Activated T-helper 2 cell treated with anti-CD3 and anti-CD28 coated beads, Interferon-gamma antibody, Interleukin-2, Interleukin-4, amounts not matched to agents 10 μg/mL and 5 μg/mL and 100 μg/mL, durations not matched to agents 14 hours and 24 hours and 36 hours (primary cell): ENCODE data around the gene CD163. TPM values are rescaled to one million over a fixed set of nuclear protein-coding genes. Genes with fewer than 3 reads are reported as not detected.
"Not testable (repeated sequence)": the region's sequence is repeated elsewhere in the genome, so short reads cannot be mapped to it uniquely, and the experiment has no call there.

ENCODE experiments used
- DNase-seq: peaks from one replicate; pipeline ENCODE4 v3.0.0; 2021; ENCODE audit warnings: low spot score
- H3K27ac Mint-ChIP-seq: one replicate; pipeline ENCODE4 v1.8.0; 2021; ENCODE audit warnings: mixed read lengths
- H3K27me3 Mint-ChIP-seq: one replicate; pipeline ENCODE4 v1.8.0; 2021; ENCODE audit warnings: low read depth, mixed read lengths
- H3K36me3 Mint-ChIP-seq: one replicate; pipeline ENCODE4 v1.8.0; 2021; ENCODE audit warnings: low read depth, mixed read lengths
- H3K4me1 Mint-ChIP-seq: one replicate; pipeline ENCODE4 v1.8.0; 2021; ENCODE audit warnings: low read depth, mixed read lengths
- H3K4me3 Mint-ChIP-seq: one replicate; pipeline ENCODE4 v1.8.0; 2021; ENCODE audit warnings: low read depth, mild to moderate bottlenecking, moderate library complexity, mixed read lengths
- H3K9me3 Mint-ChIP-seq: one replicate; pipeline ENCODE4 v1.8.0; 2021; ENCODE audit warnings: mixed read lengths
- intact Hi-C: fragments of 100-400 bp; cut with micrococcal nuclease; formaldehyde crosslinking; loops from one replicate; pipeline ENCODE4 v1.15.1; 2023
- total RNA-seq: library from RNA; stranded (reverse); gene quantifications from 2 replicates; pipeline ENCODE4 v1.2.3, GENCODE V29; 2022

Gene CD163
- total RNA-seq, 1 donor from 2014 or later: not detected

GRCh38 chr12:7441216-7441615, 62.4 kb downstream of the CD163 start:
- Mint-ChIP-seq H3K4me1 (peaks cover 3% of the 10 kb centered on the region), H3K4me3 (no peak overlapping the region), H3K9me3 (no peaks in the 10 kb centered on the region), H3K27me3 (peaks cover 47% of the 10 kb centered on the region), H3K36me3 (no peaks in the 10 kb centered on the region), H3K27ac (no peak overlapping the region)
- intact Hi-C loops: no loop called here
- no peak for DNase-seq

GRCh38 chr12:7439579-7440505, 63.7 kb downstream of the CD163 start:
- Mint-ChIP-seq H3K27ac (no peak overlapping the region), H3K4me3 (peak overlapping the region; percentile 74), H3K9me3 (no peaks in the 10 kb centered on the region), H3K4me1 (peaks cover 3% of the 10 kb centered on the region), H3K27me3 (peaks cover 40% of the 10 kb centered on the region), H3K36me3 (no peaks in the 10 kb centered on the region)
- peak; percentile 17 for DNase-seq
- intact Hi-C loops: no loop called here

- intact Hi-C loops, H3K4me1 Mint-ChIP-seq, H3K36me3 Mint-ChIP-seq, H3K4me3 Mint-ChIP-seq, H3K9me3 Mint-ChIP-seq, H3K27ac Mint-ChIP-seq, DNase-seq: not testable (repeated sequence)
- peaks cover 32% of the 10 kb centered on the region for H3K27me3 Mint-ChIP-seq
Measured at GRCh38 chr12:7438291-7438995, 65.1 kb downstream of the CD163 start.

DNA sequence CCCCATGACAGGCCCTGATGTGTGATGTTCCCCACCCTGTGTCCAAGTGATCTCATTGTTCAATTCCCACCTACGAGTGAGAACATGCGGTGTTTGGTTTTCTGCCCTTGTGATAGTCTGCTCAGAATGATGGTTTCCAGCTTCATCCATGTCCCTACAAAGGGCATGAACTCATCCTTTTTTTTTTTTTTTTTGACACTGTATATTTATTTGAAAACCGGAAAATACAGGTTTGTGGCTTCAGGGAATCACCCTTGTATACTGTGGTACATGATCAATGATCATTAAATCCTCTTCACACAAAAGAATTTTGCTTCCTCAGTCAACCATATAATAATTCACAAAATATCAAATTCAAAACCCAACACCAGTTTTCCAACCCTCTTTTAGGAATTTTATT, 66.1 kb downstream of the CD163 start:
- intact Hi-C loops, H3K27ac Mint-ChIP-seq, H3K36me3 Mint-ChIP-seq, H3K4me3 Mint-ChIP-seq, DNase-seq, H3K9me3 Mint-ChIP-seq, H3K4me1 Mint-ChIP-seq: not testable (repeated sequence)
- peaks cover 30% of the 10 kb centered on the region for H3K27me3 Mint-ChIP-seq

- H3K27ac Mint-ChIP-seq: no peak overlapping the region
- DNase-seq: no peak
- no peak overlapping the region for H3K4me3 Mint-ChIP-seq
- peaks cover 22% of the 10 kb centered on the region for H3K27me3 Mint-ChIP-seq
- H3K4me1 Mint-ChIP-seq: peaks cover under 1% of the 10 kb centered on the region
- no peaks in the 10 kb centered on the region for H3K36me3 Mint-ChIP-seq
- no peaks in the 10 kb centered on the region for H3K9me3 Mint-ChIP-seq
- intact Hi-C loops: no loop called here
Measured at GRCh38 chr12:7434670-7435069, 68.9 kb downstream of the CD163 start.

GRCh38 chr12:7433276-7433822, 70.2 kb downstream of the CD163 start:
- no peaks in the 10 kb centered on the region for H3K9me3 Mint-ChIP-seq
- no peaks in the 10 kb centered on the region for H3K36me3 Mint-ChIP-seq
- no peaks in the 10 kb centered on the region for H3K4me1 Mint-ChIP-seq
- no peak overlapping the region for H3K4me3 Mint-ChIP-seq
- no peak overlapping the region for H3K27ac Mint-ChIP-seq
- intact Hi-C loops: no loop called here
- H3K27me3 Mint-ChIP-seq: peaks cover 18% of the 10 kb centered on the region
- no peak for DNase-seq

DNA sequence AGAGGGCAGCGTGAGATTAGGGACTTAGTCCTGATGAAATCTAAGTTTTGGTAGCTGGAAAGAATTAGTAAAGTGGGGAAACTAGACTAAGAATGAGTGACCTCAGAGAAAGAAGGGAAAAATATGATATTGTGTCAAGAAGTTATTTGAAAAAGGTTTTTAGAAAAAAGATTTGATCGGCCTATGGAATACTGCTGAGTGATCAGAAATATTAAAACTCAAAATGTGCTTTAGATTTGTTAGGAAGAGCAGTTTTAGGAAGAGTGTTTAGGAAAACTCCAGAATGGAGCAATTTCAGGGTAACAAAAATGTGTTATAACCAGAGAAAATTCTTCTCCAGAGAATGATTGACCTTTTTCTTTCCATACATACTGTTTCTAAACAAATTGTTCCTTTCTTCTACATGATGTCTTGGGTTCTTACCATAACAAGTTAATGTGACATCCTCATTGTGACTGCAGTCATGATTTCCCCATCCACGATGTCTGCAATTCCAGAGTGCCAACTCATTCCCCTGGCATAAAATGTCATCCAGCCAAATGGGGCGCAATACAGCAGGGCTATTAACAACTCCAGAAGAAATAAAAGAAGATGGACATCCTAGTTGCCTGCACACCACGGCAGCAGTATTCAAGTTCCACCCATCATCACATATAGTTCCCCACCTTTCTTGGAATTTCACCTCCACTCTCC, 71.4 kb downstream of the CD163 start:
- no peaks in the 10 kb centered on the region for H3K36me3 Mint-ChIP-seq
- peaks cover 13% of the 10 kb centered on the region for H3K27me3 Mint-ChIP-seq
- H3K4me3 Mint-ChIP-seq: no peak overlapping the region
- H3K27ac Mint-ChIP-seq: no peak overlapping the region
- no peaks in the 10 kb centered on the region for H3K4me1 Mint-ChIP-seq
- H3K9me3 Mint-ChIP-seq: no peaks in the 10 kb centered on the region
- intact Hi-C loops: no loop called here
- DNase-seq: no peak

Other genes starting within 250 kb of the CD163 start
- not detected in 2 replicates for gene ACSM4, start 199.7 kb downstream of the CD163 start, total RNA-seq
- not detected in 2 replicates for gene CD163L1, start 59.6 kb downstream of the CD163 start, total RNA-seq
- gene APOBEC1, start 162.1 kb upstream of the CD163 start, total RNA-seq: not detected in 2 replicates
- gene GDF3, start 192.0 kb upstream of the CD163 start, total RNA-seq: not detected in 2 replicates
- gene DPPA3, start 207.7 kb upstream of the CD163 start, total RNA-seq: not detected in 2 replicates
- gene CLEC4C, start 243.6 kb upstream of the CD163 start, total RNA-seq: not detected in 2 replicates